NCI-H2171 (cell line): ENCODE data around the gene AHSA1.

Source experiments
- DNase-seq: peaks from one replicate; lab custom pipeline; 2025; lab: John Stamatoyannopoulos, UW

The AHSA1 gene

DNA sequence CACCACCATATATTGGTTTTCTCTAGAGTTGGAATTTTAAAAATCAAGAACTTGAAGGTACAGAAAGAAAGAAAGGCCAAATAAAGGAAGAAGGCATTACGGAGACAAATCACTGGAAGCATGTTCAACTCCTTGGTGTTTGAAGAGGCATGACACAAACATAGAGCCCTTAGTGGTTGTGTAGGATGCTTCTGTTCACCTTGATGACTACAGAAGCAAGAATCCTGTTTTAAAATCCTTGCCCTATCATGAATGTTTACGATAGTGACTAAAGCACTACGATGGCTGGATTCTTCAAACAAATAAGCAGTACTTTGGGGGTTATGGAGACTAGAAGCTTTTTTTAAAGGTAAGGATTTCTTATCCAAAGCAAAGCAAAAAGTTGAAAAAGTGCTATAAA is 51.0 kb downstream of the AHSA1 start:
- DNase-seq = no peak

DNA sequence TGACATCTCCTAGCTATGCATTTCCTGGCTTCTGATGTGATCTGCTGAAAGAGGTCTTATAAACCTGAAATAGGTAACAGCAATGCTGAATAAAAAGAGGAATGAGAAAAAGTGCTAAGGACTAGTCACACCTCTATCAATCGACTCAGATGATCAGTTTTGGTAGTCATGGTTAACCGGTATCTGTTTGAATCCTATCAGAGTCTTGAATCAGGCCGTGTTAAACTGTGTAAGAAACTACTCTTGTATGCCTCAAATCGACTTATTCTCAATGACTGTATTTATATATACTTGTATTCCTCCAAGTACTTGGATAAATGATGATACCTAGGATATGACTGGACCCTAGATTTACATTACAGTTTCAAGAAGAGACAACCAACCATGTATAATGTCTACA is 51.5 kb downstream of the AHSA1 start:
- no peak for DNase-seq

DNA sequence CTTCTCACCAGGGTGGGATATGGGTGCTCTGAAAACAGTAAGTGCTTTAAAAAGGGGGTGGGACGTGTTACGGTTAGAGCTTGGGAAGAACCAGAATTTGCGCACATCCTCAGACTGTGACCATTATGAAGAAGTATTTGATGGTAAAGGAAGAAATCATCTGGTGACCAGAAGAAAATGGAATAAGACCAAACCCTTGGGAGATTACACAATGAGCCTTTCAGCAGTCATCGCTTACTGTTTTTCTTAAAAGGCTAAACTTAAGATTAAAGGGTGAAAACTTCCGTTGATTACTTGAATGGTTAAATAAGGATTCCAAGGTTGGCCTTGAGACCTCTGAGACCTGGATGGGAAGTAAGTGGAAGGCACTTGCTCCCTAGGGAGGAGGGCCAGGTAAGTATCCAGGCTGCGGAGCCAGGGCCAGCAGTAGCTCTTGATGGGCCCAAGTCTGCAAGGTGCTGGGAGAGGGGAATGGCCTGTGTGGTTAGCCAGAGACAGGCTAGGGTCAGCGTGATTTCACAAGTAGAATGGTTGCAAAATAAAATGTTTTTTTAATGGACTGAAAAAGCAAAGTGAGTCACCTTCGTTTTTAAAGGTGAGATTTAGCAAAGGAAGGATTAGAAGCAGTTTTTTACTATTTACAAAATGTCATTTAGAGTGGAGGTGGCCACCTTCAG is 53.7 kb downstream of the AHSA1 start:
- DNase-seq = no peak

DNA sequence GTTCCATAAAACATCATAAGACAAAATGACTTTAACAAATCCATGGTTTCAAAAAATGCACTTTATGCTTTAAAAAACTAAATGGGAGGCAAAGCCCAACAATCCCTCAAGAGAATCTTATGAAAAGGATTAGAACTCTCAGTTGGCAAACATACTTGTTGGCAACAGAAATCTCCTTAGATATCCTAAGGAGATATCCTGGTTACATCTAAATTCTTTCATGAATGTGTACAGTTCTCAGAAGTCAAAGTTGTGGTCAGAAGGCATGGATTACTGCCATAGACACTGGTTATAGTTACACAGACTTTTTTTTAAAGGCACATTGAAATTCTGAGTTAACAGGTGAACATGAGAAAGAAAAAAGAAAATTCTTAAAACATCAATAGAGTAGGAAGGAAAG is 58.2 kb downstream of the AHSA1 start:
- DNase-seq = no peak
